Stimulated activated CD4-positive, alpha-beta T cell treated with anti-CD3 and anti-CD28 coated beads, Interleukin-2, amount 100 ng/mL, for 4 hours (primary cell): ENCODE results near the gene TMEM109.
A peak's percentile ranks its signal among the peaks of the same experiment; 100 is the strongest.
"Not testable (repeated sequence)": the region's sequence is repeated elsewhere in the genome, so short reads cannot be mapped to it uniquely, and the experiment has no call there.

Experiments
- DNase-seq: peaks from one replicate; pipeline ENCODE4 v3.0.0-alpha.2; 2020; ENCODE audit warnings: low read depth

Gene TMEM109

GRCh38 chr11:60878245-60879101, 35.5 kb upstream of the TMEM109 start:
- DNase-seq: no peak

- DNase-seq: no peak
Observed at GRCh38 chr11:60879104-60879503, 34.9 kb upstream of the TMEM109 start.

GRCh38 chr11:60879971-60880588, 33.9 kb upstream of the TMEM109 start:
- no peak for DNase-seq

- no peak for DNase-seq
Observed at GRCh38 chr11:60880643-60881282, 33.2 kb upstream of the TMEM109 start.

GRCh38 chr11:60887556-60887955, 26.4 kb upstream of the TMEM109 start:
- no peak for DNase-seq

GRCh38 chr11:60889869-60890311, 24.1 kb upstream of the TMEM109 start:
- no peak for DNase-seq

GRCh38 chr11:60890696-60891095, 23.3 kb upstream of the TMEM109 start:
- DNase-seq: no peak

GRCh38 chr11:60891103-60891741, 22.7 kb upstream of the TMEM109 start:
- DNase-seq: no peak

GRCh38 chr11:60895687-60896086, 18.3 kb upstream of the TMEM109 start:
- no peak for DNase-seq

GRCh38 chr11:60897496-60897895, 16.5 kb upstream of the TMEM109 start:
- no peak for DNase-seq

GRCh38 chr11:60899046-60899936, 14.7 kb upstream of the TMEM109 start:
- DNase-seq: no peak

GRCh38 chr11:60899977-60900376, 14.0 kb upstream of the TMEM109 start:
- DNase-seq: no peak

GRCh38 chr11:60900673-60901404, 13.1 kb upstream of the TMEM109 start:
- DNase-seq: no peak

GRCh38 chr11:60902625-60903024, 11.3 kb upstream of the TMEM109 start:
- no peak for DNase-seq

- DNase-seq: no peak
Observed at GRCh38 chr11:60905047-60905446, 8.9 kb upstream of the TMEM109 start.

GRCh38 chr11:60905551-60906113, 8.3 kb upstream of the TMEM109 start:
- DNase-seq: no peak

GRCh38 chr11:60906132-60906972, 7.6 kb upstream of the TMEM109 start, which contains the start of gene PRPF19:
PRPF19 (minus strand) TSS chr11:60906585; CDS start chr11:60906382, 203 bp downstream.
- peak; percentile 95 for DNase-seq

GRCh38 chr11:60908803-60909202, 5.2 kb upstream of the TMEM109 start:
- DNase-seq: no peak

GRCh38 chr11:60909680-60910280, 4.2 kb upstream of the TMEM109 start:
- DNase-seq: not testable (repeated sequence)
